Hepatocyte (in vitro differentiated cells): ENCODE measurements around the gene PTPRE.

Source experiments
- CTCF ChIP-seq: fragments of 200-600 bp; sonication (generic); IDR thresholded peaks from 2 replicates; pipeline ENCODE4 v1.5.1; 2016; ENCODE audit warnings: antibody characterized with exemption, mild to moderate bottlenecking; ENCODE audit not compliant: poor library complexity
- EZH2 ChIP-seq: fragments of 200-600 bp; sonication (generic); IDR thresholded peaks from 2 replicates; pipeline ENCODE4 v1.6.1; 2016; ENCODE audit warnings: antibody characterized with exemption, mild to moderate bottlenecking, borderline replicate concordance
- EZH2phosphoT487 ChIP-seq: fragments of 200-600 bp; sonication (generic); IDR thresholded peaks from one replicate; pipeline ENCODE4 v1.6.1; 2018; ENCODE audit warnings: antibody characterized with exemption, mild to moderate bottlenecking, low read depth, moderate library complexity; ENCODE audit not compliant: unreplicated experiment, severe bottlenecking

- TF ChIP-seq CTCF = no peak
- no peak for TF ChIP-seq EZH2phosphoT487
- TF ChIP-seq EZH2 = no peak
Measured at GRCh38 chr10:127873901-127874470, 32.9 kb upstream of the PTPRE start.
